Kidney epithelial cell (primary cell): ENCODE results near the gene PLA2G4E. TPM values are rescaled to one million over a fixed set of nuclear protein-coding genes. Genes with fewer than 3 reads are reported as not detected.

ENCODE experiments used
- DNase-seq: peaks from one replicate; pipeline ENCODE4 v3.0.0-alpha.2; 2010; ENCODE audit warnings: low read depth
- H3K27me3 ChIP-seq: 2 replicates; pipeline ENCODE4 v1.6.0; 2011; ENCODE audit warnings: low read length; ENCODE audit not compliant: control insufficient read depth, insufficient read depth
- H3K36me3 ChIP-seq: 2 replicates; pipeline ENCODE4 v1.5.1; 2011; ENCODE audit warnings: low read length; ENCODE audit not compliant: control insufficient read depth, insufficient read depth
- H3K4me3 ChIP-seq: 2 replicates; pipeline ENCODE4 v1.5.1; 2011; ENCODE audit warnings: low read depth, mild to moderate bottlenecking, control low read depth, low read length
- total RNA-seq: library from RNA; depleted of rRNA; stranded (reverse); fragments of >200 nt; gene quantifications from 2 replicates; pipeline ENCODE4 v1.2.3, GENCODE V29; 2015
- TF ChIP-seq, protein P1 (sequence below): IDR thresholded peaks from 2 replicates; pipeline ENCODE4 v1.5.1; 2011; ENCODE audit warnings: mild to moderate bottlenecking, moderate library complexity, low read length, control low read depth, inconsistent platforms; ENCODE audit not compliant: insufficient read depth, poor library complexity, severe bottlenecking

Gene PLA2G4E
- total RNA-seq, 1 donor from 2014 or later: not detected

DNA sequence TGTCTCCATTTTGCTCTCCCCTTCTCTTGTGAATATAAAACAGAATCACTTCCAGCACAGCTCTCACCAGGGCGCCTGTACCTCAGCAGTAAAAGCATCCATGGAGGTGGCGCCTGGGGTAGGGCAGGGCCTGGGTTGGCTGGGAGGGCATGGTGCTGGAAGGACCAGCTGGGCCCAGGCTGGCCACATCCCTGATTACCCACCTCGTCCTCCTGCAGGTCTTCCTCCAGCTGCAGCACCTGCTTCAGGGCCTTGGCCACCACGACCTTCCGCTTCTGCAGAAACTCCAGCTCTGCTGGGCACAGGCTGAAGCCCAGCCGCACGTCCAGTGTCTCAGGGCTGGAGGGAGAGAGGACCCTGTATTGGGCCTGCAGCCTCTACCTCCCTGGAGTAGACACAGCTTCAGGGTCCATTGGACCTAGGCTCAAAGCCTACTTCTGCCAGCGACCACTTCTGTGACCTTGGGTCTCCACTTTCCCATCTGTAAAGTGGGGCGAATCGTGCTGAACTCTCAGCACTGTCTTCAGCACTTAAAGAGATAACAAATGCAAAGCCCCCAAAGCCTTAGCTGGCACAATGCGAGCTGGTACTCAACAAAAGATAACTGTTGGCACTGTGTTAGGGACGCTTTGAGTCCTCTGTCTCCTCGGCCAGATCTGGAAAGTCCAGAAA is 23.8 kb downstream of the PLA2G4E start:
- no peak for DNase-seq
- Histone ChIP-seq H3K27me3 (peaks cover 10% of the 10 kb centered on the region), H3K4me3 (no peak overlapping the region), H3K36me3 (no peaks in the 10 kb centered on the region)
- TF ChIP-seq, protein P1, sequence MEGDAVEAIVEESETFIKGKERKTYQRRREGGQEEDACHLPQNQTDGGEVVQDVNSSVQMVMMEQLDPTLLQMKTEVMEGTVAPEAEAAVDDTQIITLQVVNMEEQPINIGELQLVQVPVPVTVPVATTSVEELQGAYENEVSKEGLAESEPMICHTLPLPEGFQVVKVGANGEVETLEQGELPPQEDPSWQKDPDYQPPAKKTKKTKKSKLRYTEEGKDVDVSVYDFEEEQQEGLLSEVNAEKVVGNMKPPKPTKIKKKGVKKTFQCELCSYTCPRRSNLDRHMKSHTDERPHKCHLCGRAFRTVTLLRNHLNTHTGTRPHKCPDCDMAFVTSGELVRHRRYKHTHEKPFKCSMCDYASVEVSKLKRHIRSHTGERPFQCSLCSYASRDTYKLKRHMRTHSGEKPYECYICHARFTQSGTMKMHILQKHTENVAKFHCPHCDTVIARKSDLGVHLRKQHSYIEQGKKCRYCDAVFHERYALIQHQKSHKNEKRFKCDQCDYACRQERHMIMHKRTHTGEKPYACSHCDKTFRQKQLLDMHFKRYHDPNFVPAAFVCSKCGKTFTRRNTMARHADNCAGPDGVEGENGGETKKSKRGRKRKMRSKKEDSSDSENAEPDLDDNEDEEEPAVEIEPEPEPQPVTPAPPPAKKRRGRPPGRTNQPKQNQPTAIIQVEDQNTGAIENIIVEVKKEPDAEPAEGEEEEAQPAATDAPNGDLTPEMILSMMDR: no peak

DNA sequence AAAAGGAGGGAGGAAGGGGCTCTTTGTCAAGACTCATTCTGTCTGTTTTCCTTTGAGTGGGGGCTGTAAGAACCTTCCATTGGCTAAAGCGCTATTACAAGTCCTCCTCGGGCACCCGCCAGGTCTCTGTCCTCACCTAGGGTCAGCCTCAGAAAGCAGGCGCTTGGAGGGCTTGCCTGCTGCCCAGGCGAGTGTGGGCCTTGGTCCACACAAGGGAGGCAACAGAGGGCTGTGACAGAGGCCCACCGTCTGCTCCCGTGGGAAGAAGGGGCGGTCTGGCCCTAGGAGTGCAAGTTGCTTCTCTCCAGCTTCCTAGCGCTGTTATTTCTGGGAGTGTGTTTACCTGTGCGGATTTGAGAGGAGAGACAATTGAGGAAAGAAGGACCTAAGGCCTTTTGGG is 24.5 kb downstream of the PLA2G4E start:
- DNase-seq: no peak
- Histone ChIP-seq H3K4me3 (no peak overlapping the region), H3K27me3 (peaks cover 10% of the 10 kb centered on the region), H3K36me3 (no peaks in the 10 kb centered on the region)
- TF ChIP-seq, protein P1: no peak

DNA sequence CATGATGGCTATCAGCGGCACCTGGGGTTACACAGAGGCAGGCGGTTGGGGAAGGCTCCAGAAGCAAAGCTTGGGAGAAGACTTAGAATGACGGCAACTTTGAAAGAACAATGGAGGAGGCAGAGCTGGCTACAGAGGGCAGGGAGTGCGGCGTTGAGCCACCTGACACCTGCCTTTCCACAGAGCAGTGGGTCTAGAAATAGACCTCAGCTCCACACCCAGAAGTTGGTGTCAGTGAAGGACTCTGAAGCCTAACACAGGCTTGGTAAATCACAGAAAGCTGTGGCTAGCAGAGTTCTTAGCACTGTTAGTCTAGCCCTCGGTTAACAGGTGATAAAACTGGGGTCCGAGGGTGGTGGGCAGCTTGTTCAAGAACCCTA is 25.4 kb downstream of the PLA2G4E start:
- H3K27me3 ChIP-seq: peaks cover 3% of the 10 kb centered on the region
- H3K36me3 ChIP-seq: no peaks in the 10 kb centered on the region
- no peak overlapping the region for H3K4me3 ChIP-seq
- TF ChIP-seq, protein P1: no peak
- DNase-seq: no peak

DNA sequence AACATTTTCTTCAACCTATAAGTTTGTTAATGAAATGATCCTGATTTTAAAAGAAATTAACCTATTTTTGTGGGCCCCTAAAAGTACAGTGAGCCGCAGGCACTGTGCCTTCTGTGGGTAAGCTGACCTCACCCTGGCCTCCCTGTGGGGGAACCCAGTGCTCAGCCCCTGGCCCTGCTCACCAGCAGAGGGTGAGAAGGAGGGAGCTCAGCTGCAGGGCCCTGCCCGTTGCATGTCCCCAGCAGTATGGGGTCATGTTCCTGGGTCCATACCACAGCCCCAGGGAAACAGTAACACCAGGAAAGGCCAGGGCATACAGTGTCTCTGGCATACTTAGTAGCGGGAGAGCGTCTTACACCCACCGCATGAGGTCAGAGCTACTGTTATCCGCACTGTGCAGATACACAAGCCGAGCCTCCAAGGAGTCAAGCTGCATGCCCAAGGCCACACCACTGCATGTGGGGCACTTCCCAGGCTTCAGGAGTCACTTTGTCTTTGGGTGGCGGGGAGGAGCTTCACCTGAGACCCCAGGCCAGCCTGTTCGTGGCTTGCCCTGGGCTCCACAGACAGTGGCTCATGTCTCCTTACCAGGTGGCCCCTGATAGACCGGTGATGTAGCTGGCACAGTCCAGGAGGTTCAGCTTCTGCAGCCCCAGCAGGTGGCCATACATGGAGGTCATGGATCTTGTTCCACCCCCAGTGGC is 25.9 kb downstream of the PLA2G4E start:
- H3K4me3 ChIP-seq: no peak overlapping the region
- no peak for DNase-seq
- peaks cover 3% of the 10 kb centered on the region for H3K27me3 ChIP-seq
- TF ChIP-seq, protein P1: no peak
- H3K36me3 ChIP-seq: no peaks in the 10 kb centered on the region

DNA sequence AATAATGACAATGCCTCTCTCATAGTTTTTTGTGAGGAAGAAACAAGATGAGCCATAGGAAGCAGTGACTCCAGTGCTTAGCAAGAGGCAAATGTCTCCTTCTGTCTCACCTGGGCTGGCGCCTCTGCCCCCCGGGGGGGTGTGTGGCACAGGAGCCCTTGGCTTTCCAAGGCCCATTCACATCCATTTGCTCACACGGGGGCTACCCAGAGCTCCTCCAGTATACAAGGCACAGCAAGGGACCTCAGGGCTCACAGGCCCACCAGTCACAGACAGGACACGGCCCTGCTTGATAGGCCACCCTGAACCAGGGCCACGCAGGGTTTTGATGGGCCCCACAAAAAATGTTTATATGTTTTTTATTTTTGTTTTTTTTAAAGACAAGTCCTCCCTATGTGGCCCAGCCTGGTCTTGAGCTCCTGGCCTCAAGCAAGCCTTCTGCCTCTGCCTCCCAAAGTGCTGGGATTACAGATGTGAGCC is 26.6 kb downstream of the PLA2G4E start:
- TF ChIP-seq, protein P1: no peak
- Histone ChIP-seq H3K4me3 (no peak overlapping the region), H3K27me3 (no peaks in the 10 kb centered on the region), H3K36me3 (no peaks in the 10 kb centered on the region)
- no peak for DNase-seq
